OCI-LY7 (cell line): ENCODE data around the gene C2orf81. TPM values are rescaled to one million over a fixed set of nuclear protein-coding genes. Genes with fewer than 3 reads are reported as not detected.

Experiments
- BruUV-seq: library from RNA; stranded (reverse); fragments of 400-500 nt; replicated peaks from 2 replicates; lab custom pipeline; 2021; lab: Mats Ljungman, UMichigan
- CTCF ChIA-PET: fragments of 300-600 bp; sonication (Branson Sonifier 250); formaldehyde crosslinking; loops from one replicate; lab custom pipeline; 2022; ENCODE audit warnings: antibody characterized with exemption; ENCODE audit not compliant: unreplicated experiment; lab: Charles Lee
- POLR2A ChIA-PET: fragments of 300-600 bp; sonication (Branson Sonifier 250); formaldehyde crosslinking; loops from one replicate; lab custom pipeline; 2022; ENCODE audit warnings: antibody characterized with exemption; lab: Charles Lee
- DNase-seq: peaks from one replicate; pipeline ENCODE4 v3.0.0-alpha.2; 2015; ENCODE audit warnings: low spot score
- H2AFZ ChIP-seq: fragments of 200-600 bp; sonication (generic), shearing (Covaris generic); 2 replicates; pipeline ENCODE4 v1.6.1; 2014; ENCODE audit warnings: mild to moderate bottlenecking, antibody characterized with exemption, low read length, moderate library complexity
- H3K27ac ChIP-seq: fragments of 200-600 bp; sonication (generic); 2 replicates; pipeline ENCODE4 v1.5.1; 2014; ENCODE audit warnings: mixed run types, low read depth, mild to moderate bottlenecking, moderate library complexity, low read length, inconsistent platforms; ENCODE audit not compliant: poor library complexity, severe bottlenecking
- H3K36me3 ChIP-seq: fragments of 200-600 bp; sonication (generic); 2 replicates; pipeline ENCODE4 v1.6.1; 2014; ENCODE audit warnings: mild to moderate bottlenecking, antibody characterized with exemption, low read length, moderate library complexity, mixed read lengths; ENCODE audit not compliant: insufficient read depth
- H3K4me1 ChIP-seq: fragments of 200-600 bp; sonication (generic); 2 replicates; pipeline ENCODE4 v1.5.1; 2014; ENCODE audit warnings: mild to moderate bottlenecking, low read length; ENCODE audit not compliant: insufficient read depth, poor library complexity, severe bottlenecking
- H3K4me2 ChIP-seq: fragments of 200-600 bp; sonication (generic); 2 replicates; pipeline ENCODE4 v1.6.1; 2014; ENCODE audit warnings: mild to moderate bottlenecking, low read length
- H3K4me3 ChIP-seq: fragments of 200-600 bp; sonication (generic); 2 replicates; pipeline ENCODE4 v1.5.1; 2014; ENCODE audit warnings: mild to moderate bottlenecking, low read depth, low read length; ENCODE audit not compliant: poor library complexity, severe bottlenecking
- H3K79me2 ChIP-seq: fragments of 200-600 bp; sonication (generic); 2 replicates; pipeline ENCODE4 v1.6.1; 2016; ENCODE audit warnings: low read depth, mild to moderate bottlenecking, low read length, moderate library complexity, mixed read lengths; ENCODE audit not compliant: insufficient read depth
- H3K9me2 ChIP-seq: fragments of 200-600 bp; sonication (generic); 2 replicates; pipeline ENCODE4 v1.6.1; 2016; ENCODE audit warnings: mild to moderate bottlenecking, low read length, mixed read lengths; ENCODE audit not compliant: insufficient read depth
- H3K9me3 ChIP-seq: fragments of 200-600 bp; sonication (generic); 2 replicates; pipeline ENCODE4 v1.6.1; 2014; ENCODE audit warnings: mild to moderate bottlenecking, mixed run types, low read length, mixed read lengths
- H4K20me1 ChIP-seq: fragments of 200-600 bp; sonication (generic); 2 replicates; pipeline ENCODE4 v1.6.1; 2014; ENCODE audit warnings: mild to moderate bottlenecking, antibody characterized with exemption, low read length, moderate library complexity, mixed read lengths; ENCODE audit not compliant: insufficient read depth
- CTCF ChIP-seq: fragments of 200-600 bp; sonication (generic); conservative IDR thresholded peaks from 2 replicates; pipeline ENCODE4 v1.5.1; 2014; ENCODE audit warnings: mild to moderate bottlenecking, antibody characterized with exemption, low read length, moderate library complexity, mixed read lengths
- EZH2phosphoT487 ChIP-seq: fragments of 200-600 bp; sonication (generic); IDR thresholded peaks from 2 replicates; pipeline ENCODE4 v1.6.1; 2018; ENCODE audit warnings: low read depth, borderline replicate concordance, mild to moderate bottlenecking, mixed run types, antibody characterized with exemption, low read length, moderate library complexity, mixed read lengths
- intact Hi-C: fragments of 100-400 bp; cut with micrococcal nuclease; formaldehyde crosslinking; loops from one replicate; pipeline ENCODE4 v1.10.0; 2022; ENCODE audit not compliant: unreplicated experiment
- total RNA-seq, 2 experiments: library from RNA; depleted of rRNA in 1 of 2; stranded (reverse); fragments of >200 nt in 1 of 2; shearing (Covaris generic) in 1 of 2; gene quantifications; 2 replicates each; pipeline ENCODE4 v1.2.3, GENCODE V29; 2014 to 2022

The C2orf81 gene
- total RNA-seq, 2 experiments from 2014 or later, result 3.2 to 22.5 TPM

- Histone ChIP-seq H2AFZ (no peak overlapping the region), H3K27ac (no peak overlapping the region), H3K36me3 (no peaks in the 10 kb centered on the region), H3K9me3 (no peaks in the 10 kb centered on the region), H3K79me2 (no peaks in the 10 kb centered on the region), H3K4me1 (peaks cover 25% of the 10 kb centered on the region), H4K20me1 (no peaks in the 10 kb centered on the region), H3K4me3 (no peak overlapping the region), H3K4me2 (no peak overlapping the region), H3K9me2 (no peaks in the 10 kb centered on the region)
- ChIA-PET POLR2A (interaction anchor here (0.6 to 1.6 kb wide), 2 partner anchors 11 to 29 kb away, joined by 3 to 5 read pairs; no protein-coding TSS in a partner anchor), CTCF (no interaction called here)
- TF ChIP-seq CTCF (no peak), EZH2phosphoT487 (no peak)
- BruUV-seq, result no TSS peak
- DNase-seq, result no peak
- intact Hi-C loops, result no loop called here
Observed at GRCh38 chr2:74438248-74438647, 16.8 kb upstream of the C2orf81 start.

- Histone ChIP-seq H3K4me1 (peaks cover 25% of the 10 kb centered on the region), H3K27ac (no peak overlapping the region), H2AFZ (peak overlapping the region; percentile 52), H3K4me2 (peak overlapping the region; percentile 51), H4K20me1 (no peaks in the 10 kb centered on the region), H3K9me2 (no peaks in the 10 kb centered on the region), H3K79me2 (no peaks in the 10 kb centered on the region), H3K4me3 (no peak overlapping the region), H3K9me3 (no peaks in the 10 kb centered on the region), H3K36me3 (no peaks in the 10 kb centered on the region)
- POLR2A ChIA-PET, result no interaction called here
- CTCF ChIA-PET, result no interaction called here
- no TSS peak for BruUV-seq
- peak; percentile 37 for DNase-seq
- TF ChIP-seq EZH2phosphoT487, result no peak
- no peak for TF ChIP-seq CTCF
- intact Hi-C loops, result no loop called here
Observed at GRCh38 chr2:74436848-74437695, 15.7 kb upstream of the C2orf81 start.
